OCI-LY1 (cell line): ENCODE results near the gene OIP5.

Experiments used
- H2AFZ ChIP-seq: fragments of 200-600 bp; sonication (generic), shearing (Covaris generic); 2 replicates; pipeline ENCODE4 v1.6.0; 2014; ENCODE audit warnings: antibody characterized with exemption, mild to moderate bottlenecking, low read length
- H3F3A ChIP-seq: fragments of 200-600 bp; sonication (generic), shearing (Covaris generic); 2 replicates; pipeline ENCODE4 v1.6.0; 2014; ENCODE audit warnings: mild to moderate bottlenecking, antibody characterized with exemption, low read length, moderate library complexity; ENCODE audit not compliant: insufficient read depth
- H3K27ac ChIP-seq: fragments of 200-600 bp; sonication (generic); 2 replicates; pipeline ENCODE4 v1.5.1; 2014; ENCODE audit warnings: low read length, mixed run types, mild to moderate bottlenecking, low read depth; ENCODE audit not compliant: poor library complexity, severe bottlenecking
- H3K27me3 ChIP-seq: fragments of 200-600 bp; sonication (generic); 2 replicates; pipeline ENCODE4 v1.6.0; 2014; ENCODE audit warnings: antibody characterized with exemption, mild to moderate bottlenecking, low read length, moderate library complexity; ENCODE audit not compliant: insufficient read depth
- H3K36me3 ChIP-seq: fragments of 200-600 bp; sonication (generic); 2 replicates; pipeline ENCODE4 v1.6.1; 2014; ENCODE audit warnings: mild to moderate bottlenecking, antibody characterized with exemption, low read length, moderate library complexity, mixed read lengths; ENCODE audit not compliant: insufficient read depth
- H3K4me1 ChIP-seq: fragments of 200-600 bp; sonication (generic); 2 replicates; pipeline ENCODE4 v1.5.1; 2014; ENCODE audit warnings: mild to moderate bottlenecking, low read length, moderate library complexity; ENCODE audit not compliant: insufficient read depth, severe bottlenecking
- H3K4me2 ChIP-seq: fragments of 200-600 bp; sonication (generic), shearing (Covaris generic); 2 replicates; pipeline ENCODE4 v1.6.1; 2014; ENCODE audit warnings: low read length
- H3K4me3 ChIP-seq: fragments of 200-600 bp; sonication (generic); 2 replicates; pipeline ENCODE4 v1.5.1; 2014; ENCODE audit warnings: low read length, low read depth, mild to moderate bottlenecking, mixed read lengths; ENCODE audit not compliant: poor library complexity, severe bottlenecking
- H3K79me2 ChIP-seq: fragments of 200-600 bp; shearing (Covaris generic); 2 replicates; pipeline ENCODE4 v1.6.1; 2016; ENCODE audit warnings: mixed run types, low read length, mixed read lengths; ENCODE audit not compliant: insufficient read depth
- H3K9ac ChIP-seq: fragments of 200-600 bp; sonication (generic), shearing (Covaris generic); 2 replicates; pipeline ENCODE4 v1.6.1; 2014; ENCODE audit warnings: mild to moderate bottlenecking, low read length, mixed read lengths
- H3K9me2 ChIP-seq: fragments of 200-600 bp; sonication (generic), shearing (Covaris generic); 2 replicates; pipeline ENCODE4 v1.6.1; 2014; ENCODE audit warnings: low read depth, mild to moderate bottlenecking, low read length, mixed read lengths
- H3K9me3 ChIP-seq: fragments of 200-600 bp; shearing (Covaris generic); 2 replicates; pipeline ENCODE4 v1.6.1; 2014; ENCODE audit warnings: low read length, mixed read lengths
- H4K20me1 ChIP-seq: fragments of 200-600 bp; sonication (generic), shearing (Covaris generic); 2 replicates; pipeline ENCODE4 v1.6.0; 2016; ENCODE audit warnings: mild to moderate bottlenecking, low read length; ENCODE audit not compliant: insufficient read depth
- EZH2 ChIP-seq: fragments of 200-600 bp; sonication (generic), shearing (Covaris generic); IDR thresholded peaks from 2 replicates; pipeline ENCODE4 v1.8.0; 2017; ENCODE audit warnings: borderline replicate concordance, mixed run types, mild to moderate bottlenecking, antibody characterized with exemption, low read length, moderate library complexity, mixed read lengths
- TF ChIP-seq, protein P1 (sequence below): fragments of 200-600 bp; sonication (generic), shearing (Covaris generic); IDR thresholded peaks from 2 replicates; pipeline ENCODE4 v1.5.1; 2017; ENCODE audit warnings: mild to moderate bottlenecking, antibody characterized with exemption, low read length, moderate library complexity, mixed read lengths

The OIP5 gene

DNA sequence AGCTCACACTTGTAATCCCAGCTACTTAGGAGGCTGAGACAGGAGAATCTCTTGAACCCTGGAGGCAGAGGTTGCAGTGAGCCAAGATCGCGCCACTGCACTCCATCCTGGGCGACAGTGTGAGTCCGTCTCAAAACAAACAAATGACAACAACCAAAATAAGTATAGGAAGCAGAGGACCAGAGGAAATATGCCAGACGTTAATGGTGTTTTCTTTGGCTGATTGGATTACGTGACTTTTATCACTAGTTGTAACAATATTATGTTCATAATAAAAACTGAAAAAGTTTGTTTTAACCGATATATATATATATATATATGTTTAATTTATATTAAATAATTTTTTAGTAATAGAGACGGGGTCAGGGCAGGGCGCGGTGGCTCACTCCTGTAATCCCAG lies 22.0 kb upstream of the OIP5 start:
- Histone ChIP-seq H3K36me3 (peaks cover 90% of the 10 kb centered on the region), H3K27me3 (no peaks in the 10 kb centered on the region), H3K79me2 (no peaks in the 10 kb centered on the region)

GRCh38 chr15:41350057-41350717 lies 17.8 kb upstream of the OIP5 start:
- no peak for TF ChIP-seq EZH2
- TF ChIP-seq, protein P1, sequence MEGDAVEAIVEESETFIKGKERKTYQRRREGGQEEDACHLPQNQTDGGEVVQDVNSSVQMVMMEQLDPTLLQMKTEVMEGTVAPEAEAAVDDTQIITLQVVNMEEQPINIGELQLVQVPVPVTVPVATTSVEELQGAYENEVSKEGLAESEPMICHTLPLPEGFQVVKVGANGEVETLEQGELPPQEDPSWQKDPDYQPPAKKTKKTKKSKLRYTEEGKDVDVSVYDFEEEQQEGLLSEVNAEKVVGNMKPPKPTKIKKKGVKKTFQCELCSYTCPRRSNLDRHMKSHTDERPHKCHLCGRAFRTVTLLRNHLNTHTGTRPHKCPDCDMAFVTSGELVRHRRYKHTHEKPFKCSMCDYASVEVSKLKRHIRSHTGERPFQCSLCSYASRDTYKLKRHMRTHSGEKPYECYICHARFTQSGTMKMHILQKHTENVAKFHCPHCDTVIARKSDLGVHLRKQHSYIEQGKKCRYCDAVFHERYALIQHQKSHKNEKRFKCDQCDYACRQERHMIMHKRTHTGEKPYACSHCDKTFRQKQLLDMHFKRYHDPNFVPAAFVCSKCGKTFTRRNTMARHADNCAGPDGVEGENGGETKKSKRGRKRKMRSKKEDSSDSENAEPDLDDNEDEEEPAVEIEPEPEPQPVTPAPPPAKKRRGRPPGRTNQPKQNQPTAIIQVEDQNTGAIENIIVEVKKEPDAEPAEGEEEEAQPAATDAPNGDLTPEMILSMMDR: no peak
- H3K79me2 ChIP-seq: no peaks in the 10 kb centered on the region
- H3K9ac ChIP-seq: no peak overlapping the region
- peaks cover 88% of the 10 kb centered on the region for H3K36me3 ChIP-seq
- H3K4me2 ChIP-seq: no peak overlapping the region
- H3K27me3 ChIP-seq: no peaks in the 10 kb centered on the region
- no peak overlapping the region for H3K27ac ChIP-seq
- H3K4me1 ChIP-seq: no peaks in the 10 kb centered on the region
- no peaks in the 10 kb centered on the region for H4K20me1 ChIP-seq
- H2AFZ ChIP-seq: no peak overlapping the region
- H3F3A ChIP-seq: no peaks in the 10 kb centered on the region
- H3K4me3 ChIP-seq: no peak overlapping the region
- H3K9me3 ChIP-seq: no peaks in the 10 kb centered on the region
- H3K9me2 ChIP-seq: no peaks in the 10 kb centered on the region

More for the DNA sequence above, 22.0 kb upstream of the OIP5 start:
- H3K4me3 ChIP-seq: no peak overlapping the region
- no peaks in the 10 kb centered on the region for H3K9me3 ChIP-seq
- H3K4me2 ChIP-seq: no peak overlapping the region
- H3K27ac ChIP-seq: no peak overlapping the region
- no peaks in the 10 kb centered on the region for H4K20me1 ChIP-seq
- H2AFZ ChIP-seq: no peak overlapping the region
- TF ChIP-seq, protein P1: no peak
- TF ChIP-seq EZH2: no peak
- H3K9ac ChIP-seq: no peak overlapping the region
- no peaks in the 10 kb centered on the region for H3F3A ChIP-seq
- H3K9me2 ChIP-seq: no peaks in the 10 kb centered on the region
- H3K4me1 ChIP-seq: no peaks in the 10 kb centered on the region

DNA sequence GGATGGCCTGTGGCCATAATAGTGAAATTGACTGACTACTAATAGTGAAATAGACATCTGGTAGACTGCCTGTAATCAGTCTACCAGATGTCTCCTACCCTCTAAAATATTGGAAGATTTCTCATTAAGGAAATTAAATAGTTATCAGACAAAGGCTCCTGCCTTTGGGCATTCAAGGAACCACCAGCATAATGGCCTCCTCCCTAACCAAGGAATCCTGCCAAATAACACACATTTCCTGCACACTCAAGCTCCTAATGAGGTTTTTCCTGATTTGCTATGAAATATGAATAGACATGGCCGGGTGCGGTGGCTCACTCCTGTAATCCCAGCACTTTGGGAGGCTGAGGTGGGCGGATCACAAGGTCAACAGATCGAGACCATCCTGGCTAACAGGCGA lies 14.8 kb upstream of the OIP5 start:
- H3K9ac ChIP-seq: no peak overlapping the region
- no peaks in the 10 kb centered on the region for H3K9me3 ChIP-seq
- H3K9me2 ChIP-seq: no peaks in the 10 kb centered on the region
- no peak overlapping the region for H2AFZ ChIP-seq
- H3K36me3 ChIP-seq: peaks cover 96% of the 10 kb centered on the region
- H3K79me2 ChIP-seq: 0 out of 2 replicates have a peak, but pooled peaks cover 1% of the 10 kb centered on the region
- no peaks in the 10 kb centered on the region for H4K20me1 ChIP-seq
- H3K4me1 ChIP-seq: no peaks in the 10 kb centered on the region
- no peak overlapping the region for H3K27ac ChIP-seq
- no peak overlapping the region for H3K4me3 ChIP-seq
- TF ChIP-seq EZH2: no peak
- TF ChIP-seq, protein P1: no peak
- H3K27me3 ChIP-seq: no peaks in the 10 kb centered on the region
- H3K4me2 ChIP-seq: no peak overlapping the region
- no peaks in the 10 kb centered on the region for H3F3A ChIP-seq
